Fibroblast of lung (primary cell): ENCODE data around the gene MIEF2. TPM values are rescaled to one million over a fixed set of nuclear protein-coding genes. Genes with fewer than 3 reads are reported as not detected.
A peak's percentile ranks its signal among the peaks of the same experiment; 100 is the strongest.

Experiments used
- DNase-seq, 2 donors: peaks; one replicate each; pipeline versions ENCODE4 v3.0.0 to v3.0.0-alpha.2; 2010; ENCODE audit warnings: low read depth in 2 of 2
- H2AFZ ChIP-seq: 2 replicates; pipeline ENCODE4 v1.5.1; 2012; ENCODE audit warnings: low read length, control low read depth, inconsistent platforms
- H3K27ac ChIP-seq: 2 replicates; pipeline ENCODE4 v1.5.1; 2011; ENCODE audit warnings: low read length, control low read depth; ENCODE audit not compliant: insufficient read depth
- H3K27me3 ChIP-seq: 2 replicates; pipeline ENCODE4 v1.5.1; 2011; ENCODE audit warnings: mild to moderate bottlenecking, low read length; ENCODE audit not compliant: control insufficient read depth, insufficient read depth
- H3K36me3 ChIP-seq: 2 replicates; pipeline ENCODE4 v1.5.1; 2011; ENCODE audit warnings: low read length; ENCODE audit not compliant: control insufficient read depth, insufficient read depth
- H3K4me1 ChIP-seq: 2 replicates; pipeline ENCODE4 v1.5.1; 2011; ENCODE audit warnings: low read length; ENCODE audit not compliant: control insufficient read depth, insufficient read depth; ENCODE audit errors: extremely low read depth
- H3K4me2 ChIP-seq: 2 replicates; pipeline ENCODE4 v1.5.1; 2011; ENCODE audit warnings: low read length, control low read depth; ENCODE audit not compliant: insufficient read depth; ENCODE audit errors: extremely low read depth
- H3K4me3 ChIP-seq, 4 experiments: fragments of 200-600 bp in 1 of 4; sonication (generic) in 1 of 4; replicated peaks in 1 of 4; 2 replicates each; pipeline ENCODE4 v1.5.1; 2011 to 2016; ENCODE audit warnings: low read length in 4 of 4, low read depth in 3 of 4, mild to moderate bottlenecking in 3 of 4, control low read depth in 2 of 4, inconsistent platforms in 1 of 4, mixed read lengths in 1 of 4; ENCODE audit not compliant: insufficient read depth in 1 of 4; ENCODE audit errors: control extremely low read depth in 1 of 4
- H3K79me2 ChIP-seq: 2 replicates; pipeline ENCODE4 v1.5.1; 2012; ENCODE audit warnings: mild to moderate bottlenecking, low read length, inconsistent platforms; ENCODE audit not compliant: control insufficient read depth, insufficient read depth
- H3K9ac ChIP-seq: 2 replicates; pipeline ENCODE4 v1.5.1; 2011; ENCODE audit warnings: mild to moderate bottlenecking, low read length, control low read depth; ENCODE audit not compliant: insufficient read depth
- H3K9me3 ChIP-seq: 2 replicates; pipeline ENCODE4 v1.5.1; 2012; ENCODE audit warnings: low read depth, low read length; ENCODE audit not compliant: control insufficient read depth, insufficient read depth
- H4K20me1 ChIP-seq: 2 replicates; pipeline ENCODE4 v1.5.1; 2011; ENCODE audit warnings: low read length; ENCODE audit not compliant: control insufficient read depth, insufficient read depth; ENCODE audit errors: extremely low read depth
- EZH2 ChIP-seq: IDR thresholded peaks from 2 replicates; pipeline ENCODE4 v1.5.1; 2012; ENCODE audit warnings: low read length, control low read depth, mild to moderate bottlenecking; ENCODE audit errors: missing control alignments
- polyA plus RNA-seq, 2 donors: library from polyadenylated mRNA; depleted of rRNA in 1 of 2; stranded (reverse) in 1 of 2; unstranded in 1 of 2; fragments of >200 nt; gene quantifications; 2 replicates each; pipeline ENCODE4 v1.2.1, GENCODE V29; 2011 to 2012; ENCODE audit warnings: missing spikeins in 1 of 2
- total RNA-seq: library from RNA; depleted of rRNA; stranded (reverse); fragments of >200 nt; gene quantifications from 2 replicates; pipeline ENCODE4 v1.2.1, GENCODE V29; 2014
- TF ChIP-seq, protein P1 (sequence below), 2 donors: IDR thresholded peaks in 1 of 2; conservative IDR thresholded peaks in 1 of 2; 1 replicate in 1 of 2; 2 replicates in 1 of 2; pipeline ENCODE4 v1.5.1; 2011 to 2012; ENCODE audit warnings: low read length in 2 of 2, control low read depth in 1 of 2, inconsistent platforms in 1 of 2, low read depth in 1 of 2, mild to moderate bottlenecking in 1 of 2

MIEF2 gene
- total and polyA plus RNA-seq, 2 donors (not counting 1 experiment from before 2014, with no cell fraction given) = 3.9 to 16.2 TPM

DNA sequence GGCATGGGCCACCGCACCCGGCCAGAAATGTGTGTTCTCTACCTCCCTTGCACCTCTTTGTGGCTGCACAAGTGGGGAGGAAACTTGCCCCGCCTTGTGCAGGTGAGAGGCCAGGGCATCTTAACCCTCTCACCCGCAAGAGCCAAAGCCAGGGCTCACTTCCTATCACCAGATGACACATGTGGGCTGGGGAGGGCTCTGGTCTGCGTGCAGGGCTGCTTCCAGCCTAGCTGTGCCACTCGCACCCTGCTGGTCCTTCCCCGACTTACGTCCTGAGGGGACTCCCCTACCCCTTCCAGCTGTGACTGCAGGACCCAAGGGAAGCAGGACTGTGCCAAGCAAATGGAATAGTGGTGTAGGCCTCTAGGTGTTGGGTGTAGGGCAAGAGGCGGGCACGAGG, 6.9 kb downstream of the MIEF2 start:
- Histone ChIP-seq H3K27ac (no peak overlapping the region), H3K4me3 (no peak overlapping the region), H3K9me3 (no peaks in the 10 kb centered on the region), H3K9ac (no peak overlapping the region), H3K36me3 (peaks cover 15% of the 10 kb centered on the region), H3K27me3 (no peaks in the 10 kb centered on the region), H4K20me1 (no peaks in the 10 kb centered on the region), H3K4me2 (no peak overlapping the region), H3K4me1 (peaks cover 3% of the 10 kb centered on the region), H3K79me2 (no peaks in the 10 kb centered on the region), H2AFZ (no peak overlapping the region)
- TF ChIP-seq EZH2 = no peak
- TF ChIP-seq, protein P1, sequence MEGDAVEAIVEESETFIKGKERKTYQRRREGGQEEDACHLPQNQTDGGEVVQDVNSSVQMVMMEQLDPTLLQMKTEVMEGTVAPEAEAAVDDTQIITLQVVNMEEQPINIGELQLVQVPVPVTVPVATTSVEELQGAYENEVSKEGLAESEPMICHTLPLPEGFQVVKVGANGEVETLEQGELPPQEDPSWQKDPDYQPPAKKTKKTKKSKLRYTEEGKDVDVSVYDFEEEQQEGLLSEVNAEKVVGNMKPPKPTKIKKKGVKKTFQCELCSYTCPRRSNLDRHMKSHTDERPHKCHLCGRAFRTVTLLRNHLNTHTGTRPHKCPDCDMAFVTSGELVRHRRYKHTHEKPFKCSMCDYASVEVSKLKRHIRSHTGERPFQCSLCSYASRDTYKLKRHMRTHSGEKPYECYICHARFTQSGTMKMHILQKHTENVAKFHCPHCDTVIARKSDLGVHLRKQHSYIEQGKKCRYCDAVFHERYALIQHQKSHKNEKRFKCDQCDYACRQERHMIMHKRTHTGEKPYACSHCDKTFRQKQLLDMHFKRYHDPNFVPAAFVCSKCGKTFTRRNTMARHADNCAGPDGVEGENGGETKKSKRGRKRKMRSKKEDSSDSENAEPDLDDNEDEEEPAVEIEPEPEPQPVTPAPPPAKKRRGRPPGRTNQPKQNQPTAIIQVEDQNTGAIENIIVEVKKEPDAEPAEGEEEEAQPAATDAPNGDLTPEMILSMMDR (conservative IDR thresholded peaks at IDR 0.05 in 1 of 2, IDR thresholded peaks at IDR 0.05 in 1 of 2; ENCODE audit: low read depth in 1 of 2, low read length in 2 of 2) = no peak
- DNase-seq = no peak

DNA sequence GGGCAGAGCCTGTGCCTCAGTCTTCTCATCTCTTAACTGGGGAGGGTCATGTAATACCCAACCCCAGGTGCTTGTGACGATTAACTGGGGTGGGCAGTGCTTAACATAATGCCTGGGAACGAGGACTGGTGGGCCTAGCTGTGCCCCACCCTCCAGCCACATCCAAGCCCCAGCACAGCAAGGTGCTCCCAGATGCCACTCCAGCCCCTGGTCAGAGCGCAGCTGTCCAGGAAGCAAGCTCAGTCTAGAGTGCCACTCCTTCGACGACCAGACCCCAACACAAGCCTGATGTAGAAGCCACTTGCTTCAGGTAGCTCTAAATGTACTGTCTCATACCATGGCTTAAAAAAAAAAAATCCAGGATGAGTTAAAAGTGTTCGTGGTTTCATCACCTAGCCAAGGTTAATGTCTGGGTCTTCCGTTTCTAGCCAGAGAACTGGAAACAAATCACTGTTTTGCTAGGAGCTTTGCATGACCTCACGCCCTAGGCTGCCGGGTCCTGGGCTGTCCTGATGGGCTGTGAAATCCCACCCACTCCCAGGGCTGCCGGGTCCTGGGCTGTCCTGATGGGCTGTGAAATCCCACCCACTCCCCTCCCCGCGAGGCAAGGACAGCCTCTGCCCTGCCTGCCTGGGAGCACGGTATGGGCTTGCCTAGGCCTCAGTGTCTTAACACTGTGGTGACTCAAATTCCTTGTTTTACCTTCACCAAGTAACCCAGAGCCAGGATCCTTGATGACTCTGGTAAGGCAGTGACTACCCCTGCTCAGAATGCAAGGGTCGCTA, 7.7 kb downstream of the MIEF2 start:
- H3K4me1 ChIP-seq = peaks cover 3% of the 10 kb centered on the region
- H3K27me3 ChIP-seq = no peaks in the 10 kb centered on the region
- H4K20me1 ChIP-seq = no peaks in the 10 kb centered on the region
- H3K9ac ChIP-seq = no peak overlapping the region
- peaks cover 13% of the 10 kb centered on the region for H3K36me3 ChIP-seq
- H2AFZ ChIP-seq = no peak overlapping the region
- no peak for TF ChIP-seq EZH2
- TF ChIP-seq, protein P1 (conservative IDR thresholded peaks at IDR 0.05 in 1 of 2, IDR thresholded peaks at IDR 0.05 in 1 of 2; ENCODE audit: low read depth in 1 of 2, low read length in 2 of 2) = no peak
- H3K27ac ChIP-seq = peak overlapping the region; percentile 20
- no peaks in the 10 kb centered on the region for H3K79me2 ChIP-seq
- DNase-seq = peak in 1 of 2 donors; percentile 39
- no peak overlapping the region for H3K4me3 ChIP-seq
- no peak overlapping the region for H3K4me2 ChIP-seq
- no peaks in the 10 kb centered on the region for H3K9me3 ChIP-seq

DNA sequence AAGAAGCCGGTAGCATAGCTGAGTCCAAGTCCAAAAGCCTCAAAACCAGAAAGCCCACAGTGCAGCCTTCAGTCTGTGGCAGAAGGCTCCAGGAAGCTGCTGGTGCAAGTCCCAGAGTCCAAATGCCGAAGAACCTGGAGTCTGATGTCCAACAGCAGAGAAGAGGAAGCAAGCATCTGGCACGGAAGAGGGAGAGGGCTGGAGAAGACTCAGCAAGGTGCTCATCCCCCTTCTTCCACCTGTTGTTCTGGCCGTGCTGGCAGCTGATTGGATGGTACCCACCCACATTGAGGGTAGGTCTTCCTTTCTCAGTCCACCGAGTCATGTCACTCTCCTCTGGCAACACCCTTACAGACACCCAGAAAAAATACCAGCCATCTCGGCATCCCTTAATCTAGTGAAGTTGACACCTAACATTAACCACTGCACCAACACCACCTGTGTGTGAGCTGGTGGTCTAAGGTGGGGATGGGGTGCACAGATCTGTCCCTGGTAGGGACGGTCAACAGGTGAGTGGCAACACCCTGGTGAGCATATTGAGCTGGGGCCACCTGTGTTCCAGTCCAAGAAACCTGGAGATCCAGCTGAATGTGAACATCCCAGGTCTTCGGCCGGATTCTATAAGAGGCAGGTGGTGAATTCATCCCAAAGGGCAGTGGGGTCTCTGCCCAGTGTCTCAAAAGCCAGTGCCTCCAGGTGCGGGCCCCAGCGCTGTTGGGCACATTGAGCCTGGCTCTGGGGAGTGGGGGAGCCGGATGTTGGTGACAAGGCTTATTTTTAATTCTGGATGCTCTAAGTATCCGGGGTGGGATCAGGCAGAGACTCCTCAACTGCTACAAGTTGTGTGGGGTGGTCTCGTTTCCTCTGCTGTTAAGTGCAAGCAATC, 9.8 kb downstream of the MIEF2 start:
- Histone ChIP-seq H3K36me3 (peaks cover 12% of the 10 kb centered on the region), H3K9me3 (no peaks in the 10 kb centered on the region), H3K9ac (no peak overlapping the region), H3K27me3 (no peaks in the 10 kb centered on the region), H3K4me3 (no peak overlapping the region), H2AFZ (no peak overlapping the region), H3K79me2 (no peaks in the 10 kb centered on the region), H3K4me1 (peaks cover 3% of the 10 kb centered on the region), H3K27ac (no peak overlapping the region), H4K20me1 (no peaks in the 10 kb centered on the region), H3K4me2 (no peak overlapping the region)
- DNase-seq = no peak
- TF ChIP-seq, protein P1 (conservative IDR thresholded peaks at IDR 0.05 in 1 of 2, IDR thresholded peaks at IDR 0.05 in 1 of 2; ENCODE audit: low read depth in 1 of 2, low read length in 2 of 2) = no peak
- no peak for TF ChIP-seq EZH2
